Fibroblast of the conjunctiva (primary cell): ENCODE measurements around the gene BPIFA2.
"Not testable (repeated sequence)": the region's sequence is repeated elsewhere in the genome, so short reads cannot be mapped to it uniquely, and the experiment has no call there.

Source experiments
- DNase-seq: peaks from one replicate; pipeline ENCODE4 v3.0.0-alpha.2; 2010; ENCODE audit warnings: low read depth

BPIFA2 gene

GRCh38 chr20:33167859-33168258 lies at the start of gene BPIFA2:
Gene BPIFA2, plus strand, starts transcription at chr20:33168159. Its CDS starts 987 bp downstream, at chr20:33169146.
- DNase-seq: no peak

GRCh38 chr20:33119725-33120720 lies 47.9 kb upstream of the BPIFA2 start:
- no peak for DNase-seq

- no peak for DNase-seq
These were observed 47.0 kb upstream of the BPIFA2 start for GRCh38 chr20:33120934-33121333.

- not testable (repeated sequence) for DNase-seq
These were observed 45.7 kb upstream of the BPIFA2 start for GRCh38 chr20:33122297-33122696.

- no peak for DNase-seq
These were observed 43.7 kb upstream of the BPIFA2 start for GRCh38 chr20:33124261-33124660.

GRCh38 chr20:33124994-33125393 lies 43.0 kb upstream of the BPIFA2 start:
- no peak for DNase-seq

GRCh38 chr20:33125983-33126382 lies 42.0 kb upstream of the BPIFA2 start:
- DNase-seq: no peak

GRCh38 chr20:33127422-33128097 lies 40.4 kb upstream of the BPIFA2 start:
- DNase-seq: no peak

- DNase-seq: no peak
These were observed 37.3 kb upstream of the BPIFA2 start for GRCh38 chr20:33130568-33131061.

- no peak for DNase-seq
These were observed 35.9 kb upstream of the BPIFA2 start for GRCh38 chr20:33131949-33132473.

GRCh38 chr20:33132513-33133372 lies 35.2 kb upstream of the BPIFA2 start:
- DNase-seq: no peak

GRCh38 chr20:33133373-33133941 lies 34.5 kb upstream of the BPIFA2 start:
- DNase-seq: no peak

- no peak for DNase-seq
These were observed 30.8 kb upstream of the BPIFA2 start for GRCh38 chr20:33137195-33137594.

GRCh38 chr20:33139467-33139866 lies 28.5 kb upstream of the BPIFA2 start:
- no peak for DNase-seq

- DNase-seq: no peak
These were observed 22.4 kb upstream of the BPIFA2 start for GRCh38 chr20:33145521-33145920.

GRCh38 chr20:33147299-33147698 lies 20.7 kb upstream of the BPIFA2 start:
- DNase-seq: no peak

- DNase-seq: no peak
These were observed 19.9 kb upstream of the BPIFA2 start for GRCh38 chr20:33148040-33148439.

- DNase-seq: no peak
These were observed 13.7 kb upstream of the BPIFA2 start for GRCh38 chr20:33154252-33154651.

- DNase-seq: no peak
These were observed 9.1 kb upstream of the BPIFA2 start for GRCh38 chr20:33158637-33159385.

GRCh38 chr20:33159713-33160112 lies 8.2 kb upstream of the BPIFA2 start:
- DNase-seq: no peak

GRCh38 chr20:33160681-33161080 lies 7.3 kb upstream of the BPIFA2 start:
- DNase-seq: no peak
